ENCODE data around the gene TPX2.

Gene TPX2

DNA sequence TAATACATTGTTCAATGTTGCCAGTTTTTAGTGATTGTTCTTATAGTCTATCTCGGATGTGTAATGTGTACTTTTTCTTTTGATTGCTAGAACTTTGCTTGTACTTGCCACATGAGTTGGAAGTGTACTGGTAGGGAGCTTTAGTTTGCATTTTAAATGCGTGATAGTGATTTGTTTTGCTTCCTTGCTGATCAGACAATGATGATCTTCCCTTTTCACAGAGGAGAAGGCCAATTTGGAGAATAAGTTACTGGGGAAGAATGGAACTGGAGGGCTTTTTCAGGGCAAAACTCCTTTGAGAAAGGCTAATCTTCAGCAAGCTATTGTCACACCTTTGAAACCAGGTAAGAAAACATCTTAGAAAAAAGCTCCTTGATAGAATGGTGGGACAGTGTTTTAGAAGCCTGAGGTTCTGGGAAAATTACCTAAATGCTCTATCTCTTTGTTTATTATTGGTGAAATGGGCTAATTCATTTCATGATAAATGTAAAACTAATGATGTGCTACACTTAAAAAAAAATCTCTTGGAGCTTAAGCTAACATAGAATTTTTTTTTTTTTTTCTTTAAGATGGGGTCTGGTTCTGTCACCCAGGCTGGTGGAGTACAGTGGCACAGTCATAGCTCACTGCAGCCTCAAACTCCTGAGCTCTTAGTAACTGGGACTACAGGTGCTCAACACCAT is 20.9 kb downstream of the TPX2 start:
- H3K4me3 ChIP-seq (ENCODE audit: low read depth, low read length) = no peak overlapping the region

DNA sequence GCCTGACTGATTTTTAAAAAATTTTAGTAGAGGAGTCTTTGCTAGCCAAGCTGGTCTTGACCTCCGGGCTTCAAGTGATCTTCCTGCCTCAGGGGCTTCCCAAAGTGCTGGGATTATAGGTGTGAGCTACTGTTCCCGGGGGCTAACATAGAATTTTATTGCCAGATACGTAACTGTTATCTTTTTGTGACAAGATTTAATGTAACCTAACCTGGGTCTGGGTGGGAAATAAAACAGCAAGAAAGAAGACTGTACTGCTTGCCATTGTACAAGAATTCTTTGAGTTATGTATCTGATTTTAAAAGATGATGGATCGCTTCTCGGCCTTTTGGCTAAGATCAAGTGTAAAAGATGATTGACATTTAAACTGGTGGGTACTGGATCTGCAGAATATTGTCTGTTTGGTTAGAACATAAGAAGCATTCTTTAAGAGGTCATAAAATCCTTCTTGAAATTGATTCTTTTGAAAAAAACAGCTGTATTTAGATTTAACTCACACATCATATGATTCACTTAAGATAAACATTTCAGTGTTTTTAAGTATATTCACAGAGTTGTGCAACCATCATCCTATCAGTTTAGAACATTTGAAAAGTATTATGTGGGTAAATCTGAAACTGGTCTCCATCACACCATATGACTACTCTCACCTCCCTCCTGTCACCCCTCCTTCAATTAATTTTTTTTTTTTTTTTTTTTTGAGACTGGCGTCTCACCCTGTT is 21.6 kb downstream of the TPX2 start:
- no peak overlapping the region for H3K4me3 ChIP-seq (ENCODE audit: low read depth, low read length)

DNA sequence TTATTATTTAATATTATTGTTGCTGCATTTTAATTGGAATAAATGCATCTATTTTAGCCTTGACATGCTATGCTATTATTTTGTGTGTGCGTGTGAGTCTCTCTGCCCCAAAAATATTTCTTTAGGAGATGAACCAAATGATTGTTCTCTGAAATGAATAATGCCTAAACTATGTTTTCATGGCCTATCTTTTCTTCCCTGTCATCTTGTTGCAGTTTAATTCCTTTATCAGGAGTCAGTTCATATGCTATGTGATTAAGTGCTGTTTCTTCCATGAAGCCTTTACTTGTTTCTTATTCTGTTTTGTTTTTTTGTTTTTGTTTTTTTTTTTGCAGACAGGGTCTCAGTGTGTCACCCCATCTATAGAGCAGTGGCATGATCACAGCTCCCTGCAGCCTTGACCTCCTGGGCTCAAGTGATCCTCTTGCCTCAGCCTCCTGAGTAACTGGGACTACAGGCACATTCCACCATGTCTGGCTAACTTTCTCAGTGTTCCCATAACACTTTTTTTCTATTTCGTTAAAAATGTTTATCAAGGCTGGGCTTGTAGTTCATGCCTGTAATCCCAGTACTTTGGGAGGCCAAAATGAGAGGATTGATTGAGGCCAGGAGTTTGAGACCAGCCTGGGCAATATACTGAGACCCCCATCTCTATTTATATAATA is 25.7 kb downstream of the TPX2 start:
- no peak overlapping the region for H3K4me3 ChIP-seq (ENCODE audit: low read depth, low read length)

DNA sequence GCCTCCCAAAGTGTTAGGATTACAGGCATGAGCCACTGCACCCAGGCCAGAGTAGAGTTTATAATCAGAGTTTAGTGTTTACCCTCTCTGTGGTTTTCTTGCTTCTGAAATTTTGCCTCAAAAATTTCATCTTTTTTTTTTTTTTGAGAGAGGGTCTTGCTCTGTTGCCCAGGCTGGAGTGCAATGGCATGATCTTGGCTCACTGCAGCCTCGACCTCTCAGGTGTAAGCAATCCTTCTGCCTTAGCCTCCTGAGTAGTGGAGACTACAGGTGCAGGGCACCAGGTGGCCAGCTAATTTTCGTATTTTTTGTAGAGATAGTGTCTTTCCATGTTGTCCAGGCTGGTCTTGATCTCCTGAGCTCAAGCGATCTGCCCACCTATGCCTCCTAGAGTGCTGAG is 28.7 kb downstream of the TPX2 start:
- no peak overlapping the region for H3K4me3 ChIP-seq (ENCODE audit: low read depth, low read length)

DNA sequence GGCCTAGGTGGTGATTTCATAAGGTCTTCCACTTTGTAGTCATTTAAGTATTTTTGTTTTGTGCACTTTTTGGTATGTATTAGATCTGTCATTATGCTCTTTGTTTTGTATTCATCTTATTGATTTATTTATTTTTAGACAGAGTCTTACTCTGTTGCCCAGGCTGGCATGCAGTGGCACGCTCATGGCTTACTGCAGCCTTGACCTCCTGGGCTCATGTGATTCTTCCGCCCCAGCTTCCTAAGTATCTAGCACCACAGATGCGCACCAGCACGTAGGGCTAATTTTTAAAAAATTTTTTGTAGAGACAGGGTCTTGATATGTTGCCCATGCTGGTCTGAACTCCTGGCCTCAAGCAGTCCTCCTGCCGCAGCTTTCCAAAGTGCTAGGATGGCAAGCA is 30.6 kb downstream of the TPX2 start:
- H3K4me3 ChIP-seq (ENCODE audit: low read depth, low read length) = no peak overlapping the region

DNA sequence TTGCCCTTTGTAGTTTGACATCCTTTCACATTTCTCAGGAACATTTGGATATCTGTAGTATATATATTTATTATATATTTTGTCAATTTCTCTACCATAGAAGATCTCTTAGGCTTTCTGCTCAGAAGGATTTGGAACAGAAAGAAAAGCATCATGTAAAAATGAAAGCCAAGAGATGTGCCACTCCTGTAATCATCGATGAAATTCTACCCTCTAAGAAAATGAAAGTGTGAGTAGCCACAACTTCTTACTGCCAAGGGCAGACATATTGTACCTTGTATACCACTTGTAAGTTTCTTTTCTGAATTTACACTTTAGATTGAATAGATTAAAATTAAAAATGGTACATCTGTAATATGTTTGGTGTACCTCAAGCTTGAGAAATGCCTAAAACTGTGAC is 31.2 kb downstream of the TPX2 start:
- no peak overlapping the region for H3K4me3 ChIP-seq (ENCODE audit: low read depth, low read length)

DNA sequence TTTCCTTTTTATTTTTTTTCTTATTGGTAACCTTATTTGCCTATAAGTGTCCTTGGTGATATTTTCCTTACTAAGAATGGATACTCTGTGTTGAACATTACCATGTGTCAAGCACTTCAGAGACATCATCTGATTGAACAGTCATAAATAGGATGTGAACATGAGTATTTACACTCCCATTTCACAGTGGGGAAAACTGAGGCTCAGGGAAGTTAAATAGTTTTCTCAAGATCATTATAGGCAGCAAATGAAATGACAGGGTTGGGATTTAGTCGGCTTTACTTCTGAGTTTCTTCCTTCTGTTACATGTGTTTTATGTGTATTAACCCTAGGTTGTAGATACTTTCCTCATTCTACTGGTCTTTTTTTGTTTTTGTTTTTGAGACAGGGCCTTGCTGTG is 35.3 kb downstream of the TPX2 start:
- no peak overlapping the region for H3K4me3 ChIP-seq (ENCODE audit: low read depth, low read length)

DNA sequence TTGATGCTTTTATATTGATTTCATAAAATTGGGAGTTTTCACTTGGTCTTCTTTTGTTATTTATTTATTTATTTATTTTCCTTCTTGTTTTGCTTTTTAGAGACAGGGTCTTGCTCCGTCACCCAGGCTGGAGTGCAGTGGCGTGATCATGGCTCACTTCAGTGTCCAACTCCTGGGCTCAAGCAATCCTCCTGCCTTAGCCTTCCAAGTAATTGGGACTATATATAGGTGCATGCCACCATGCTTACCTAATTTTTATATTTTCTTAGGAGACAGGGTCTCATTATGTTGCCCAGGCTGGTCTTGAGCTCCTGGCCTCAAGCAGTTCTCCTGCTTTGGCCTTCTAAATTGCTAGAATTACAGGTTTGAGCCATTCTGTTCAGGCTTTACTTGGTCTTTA is 41.7 kb downstream of the TPX2 start:
- no peak overlapping the region for H3K4me3 ChIP-seq (ENCODE audit: low read depth, low read length)

DNA sequence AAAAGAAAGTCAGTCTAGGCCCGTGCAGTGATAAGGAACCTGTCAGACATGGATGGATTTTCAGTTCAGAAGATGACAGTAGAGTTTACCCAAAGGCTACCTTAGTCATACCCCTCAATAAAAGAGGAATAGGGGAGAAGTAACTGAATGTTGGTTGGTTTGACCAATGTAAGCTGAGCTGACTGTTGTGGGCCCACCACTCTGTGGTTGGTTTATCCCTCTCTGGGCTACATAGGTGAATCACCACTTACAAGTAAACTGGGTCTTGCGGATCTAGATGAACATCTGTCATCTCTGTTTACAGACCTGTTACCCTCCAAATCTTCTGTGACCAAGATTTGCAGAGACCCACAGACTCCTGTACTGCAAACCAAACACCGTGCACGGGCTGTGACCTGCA is 42.9 kb downstream of the TPX2 start:
- no peak overlapping the region for H3K4me3 ChIP-seq (ENCODE audit: low read depth, low read length)

DNA sequence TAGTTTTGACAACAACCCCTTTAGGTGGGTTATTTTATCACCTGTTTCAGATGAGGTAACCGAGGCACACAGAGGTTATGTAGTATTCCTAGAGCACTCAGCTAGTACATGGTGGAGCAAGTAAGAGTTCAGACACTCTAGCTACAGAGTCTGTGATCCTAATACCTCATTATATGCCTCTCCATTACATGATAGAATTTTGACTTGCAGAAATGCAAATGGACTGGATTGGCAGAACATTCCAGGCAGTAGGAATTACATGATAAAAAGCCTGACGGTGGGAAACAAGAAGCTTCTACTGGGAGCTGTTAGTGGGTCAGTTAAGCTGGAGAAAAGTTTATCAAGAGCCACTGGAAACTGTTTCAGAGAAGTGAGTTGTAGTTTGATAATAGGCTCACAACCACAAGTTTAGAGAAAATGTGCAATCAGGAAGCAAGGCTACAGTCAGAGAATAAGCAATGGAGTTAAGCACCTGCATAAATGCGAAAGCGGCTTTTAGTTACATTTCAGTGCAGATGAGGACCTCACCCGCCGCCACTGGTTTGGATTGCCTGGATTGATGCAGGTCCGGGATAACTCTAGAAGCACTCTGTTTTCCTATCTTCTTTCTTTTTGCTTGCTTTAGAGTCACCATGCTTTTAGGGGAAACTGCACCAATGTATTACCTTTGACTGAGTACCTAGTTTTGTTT is 45.4 kb downstream of the TPX2 start:
- no peak overlapping the region for H3K4me3 ChIP-seq (ENCODE audit: low read depth, low read length)

DNA sequence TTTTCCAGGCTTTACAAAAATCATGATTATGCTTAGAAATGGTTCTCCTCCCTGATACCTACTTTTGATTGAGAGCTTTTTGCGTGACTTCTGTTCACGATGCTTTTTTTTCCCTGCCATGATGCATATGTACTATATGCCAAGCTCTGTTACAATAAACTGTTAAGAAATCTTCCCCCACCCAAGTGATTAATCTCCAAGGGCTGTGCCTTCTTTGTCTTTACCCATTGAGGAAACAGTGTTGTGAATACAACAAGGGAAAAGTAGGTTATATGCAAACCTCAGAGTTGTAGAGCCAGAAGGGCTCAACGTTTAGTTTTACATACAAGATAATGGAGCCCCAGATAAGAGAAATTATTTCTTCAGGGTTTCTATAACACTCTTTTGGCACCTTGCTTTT is 46.0 kb downstream of the TPX2 start:
- no peak overlapping the region for H3K4me3 ChIP-seq (ENCODE audit: low read depth, low read length)

DNA sequence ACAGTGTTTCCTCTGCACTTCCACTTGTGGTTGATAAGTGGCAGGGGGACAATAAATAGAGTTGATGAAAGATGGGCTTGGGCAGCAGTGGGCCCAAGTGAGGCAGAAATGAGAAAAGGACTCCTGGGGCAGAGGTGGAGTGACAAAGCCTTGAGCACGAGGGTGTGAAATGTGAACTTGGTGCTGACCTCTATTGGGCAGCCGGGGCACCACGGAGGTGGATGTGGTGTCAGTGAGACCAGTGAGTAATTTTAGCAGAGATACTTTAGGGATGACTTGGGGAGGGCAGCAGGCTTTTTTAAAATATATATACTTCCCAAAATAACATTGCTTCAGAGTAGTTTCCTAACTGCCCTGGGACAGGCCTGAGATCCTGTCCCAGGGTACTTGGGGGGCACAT is 49.5 kb downstream of the TPX2 start:
- no peak overlapping the region for H3K4me3 ChIP-seq (ENCODE audit: low read depth, low read length)

DNA sequence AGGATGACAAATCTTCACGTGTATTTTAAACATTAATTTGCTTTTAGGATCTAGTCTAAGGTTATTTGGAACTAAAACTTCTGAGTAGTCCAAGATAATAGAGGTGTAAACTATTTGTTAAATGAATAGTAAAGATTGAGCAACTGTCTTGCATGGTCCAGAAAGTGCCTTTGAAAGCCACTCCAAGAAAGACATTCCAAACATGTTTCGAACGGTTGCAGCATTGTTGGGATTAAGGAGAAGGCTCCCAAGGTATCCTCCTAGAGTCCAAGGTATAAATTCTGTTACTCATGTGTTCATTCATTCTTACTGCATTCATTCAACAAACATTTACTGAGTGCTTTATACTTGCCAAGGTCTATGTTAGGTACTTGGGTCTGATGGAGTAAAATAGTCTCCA is 51.3 kb downstream of the TPX2 start:
- H3K4me3 ChIP-seq (ENCODE audit: low read depth, low read length) = no peak overlapping the region

DNA sequence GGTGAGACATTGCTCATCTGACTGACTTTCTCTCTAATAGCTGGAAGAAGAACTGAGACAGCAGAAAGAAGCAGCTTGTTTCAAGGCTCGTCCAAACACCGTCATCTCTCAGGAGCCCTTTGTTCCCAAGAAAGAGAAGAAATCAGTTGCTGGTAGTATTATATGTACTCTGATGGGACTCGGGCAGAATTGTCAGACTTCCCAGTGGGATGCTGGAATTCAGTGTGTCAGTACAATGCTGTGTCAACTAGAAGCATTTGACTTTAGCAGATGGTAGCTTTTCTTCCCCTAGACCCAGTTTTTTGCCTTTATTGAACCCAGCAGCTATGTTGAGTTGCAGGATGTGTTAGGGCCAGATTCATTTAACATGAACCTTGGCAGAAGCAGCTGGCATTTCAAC is 58.3 kb downstream of the TPX2 start:
- no peak overlapping the region for H3K4me3 ChIP-seq (ENCODE audit: low read depth, low read length)

DNA sequence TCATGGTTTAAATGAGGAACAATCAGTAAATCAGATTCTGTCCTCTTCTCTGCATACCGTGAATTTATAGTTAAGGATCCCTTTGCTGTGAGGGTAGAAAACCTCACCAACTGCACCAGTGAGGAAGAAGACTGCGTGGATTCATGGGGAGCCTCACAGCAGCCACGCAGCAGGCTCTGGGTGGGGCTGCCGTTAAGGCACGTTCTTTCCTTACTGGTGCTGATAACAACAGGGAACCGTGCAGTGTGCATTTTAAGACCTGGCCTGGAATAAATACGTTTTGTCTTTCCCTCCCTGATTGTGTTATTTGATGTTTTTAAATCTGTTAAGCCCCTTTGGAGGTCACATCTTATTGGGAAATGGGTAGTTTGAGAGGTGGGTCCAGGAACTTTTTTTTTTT is 62.4 kb downstream of the TPX2 start:
- H3K4me3 ChIP-seq (ENCODE audit: low read depth, low read length) = no peak overlapping the region

DNA sequence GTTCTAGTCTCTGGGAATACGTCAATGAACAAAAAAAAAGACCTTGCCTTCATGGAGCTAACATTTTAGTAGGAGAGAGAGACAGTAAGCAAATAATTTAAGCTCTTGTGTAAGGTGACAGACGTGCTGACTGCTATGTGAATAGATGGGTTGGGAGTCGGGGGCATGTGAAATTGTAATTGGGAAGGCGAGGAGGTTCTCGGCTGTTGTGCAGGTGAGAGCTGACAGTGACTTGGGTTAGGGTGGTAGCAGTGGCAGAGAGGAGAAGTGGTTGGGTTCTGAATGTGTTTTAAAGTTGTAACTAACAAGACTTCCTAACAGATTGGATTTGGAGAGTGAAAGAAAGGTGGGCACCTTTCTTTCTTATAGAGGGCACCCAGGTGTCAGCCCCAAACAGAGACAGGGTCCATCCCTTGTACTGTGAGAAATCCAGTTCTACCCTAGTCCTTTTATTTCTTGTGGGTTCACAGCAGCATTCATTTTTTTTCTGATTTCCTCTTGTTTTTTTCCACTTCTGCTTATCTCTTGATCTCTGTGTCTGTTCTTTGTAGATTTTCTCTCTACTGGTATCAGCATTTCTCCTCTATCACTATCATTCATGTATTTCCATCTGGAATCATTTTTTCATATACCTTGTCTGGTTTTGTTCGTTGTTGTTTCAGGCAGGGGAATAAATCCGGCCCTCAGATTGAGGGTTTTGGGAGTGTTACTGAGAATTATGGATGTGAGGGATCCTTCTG is 64.6 kb downstream of the TPX2 start:
- H3K4me3 ChIP-seq (ENCODE audit: low read depth, low read length) = no peak overlapping the region

DNA sequence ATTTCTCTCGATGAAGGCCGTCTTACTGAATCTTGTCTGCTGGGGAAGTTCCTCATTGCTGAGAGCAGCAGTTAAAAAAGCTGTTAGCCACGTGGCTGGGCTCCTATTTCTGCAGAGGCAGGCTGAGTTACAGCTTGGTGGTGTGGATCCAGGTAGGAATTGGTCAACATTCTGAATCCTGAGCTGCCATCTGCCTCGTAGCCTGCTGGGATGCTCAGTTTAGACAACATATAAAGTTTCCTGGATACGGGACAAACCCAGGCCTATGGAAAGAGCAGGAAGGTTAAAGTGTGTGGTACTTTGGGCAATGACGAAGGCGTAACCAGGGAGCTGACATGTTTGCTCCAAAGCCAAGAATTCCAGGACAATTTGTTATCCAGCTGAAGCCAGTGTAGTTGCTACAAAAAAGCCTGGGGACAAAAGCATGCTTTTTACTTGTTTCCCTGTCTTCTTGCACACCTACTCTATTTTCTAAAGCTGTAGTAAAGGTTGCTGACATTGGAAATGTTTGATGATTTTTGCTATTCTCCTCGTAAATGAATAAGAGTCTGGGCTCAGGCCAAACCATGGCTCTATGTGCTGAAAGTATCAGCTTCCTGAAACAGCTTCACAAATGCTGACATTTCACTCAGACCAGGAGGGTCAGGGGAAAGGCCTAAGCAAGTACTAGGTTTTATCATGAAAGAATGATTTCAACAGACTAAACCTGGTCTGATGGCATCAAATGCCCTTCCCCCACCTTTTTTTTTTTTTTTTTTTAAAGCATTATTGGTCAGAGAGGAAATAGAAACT is 67.7 kb downstream of the TPX2 start:
- no peak overlapping the region for H3K4me3 ChIP-seq (ENCODE audit: low read depth, low read length)

DNA sequence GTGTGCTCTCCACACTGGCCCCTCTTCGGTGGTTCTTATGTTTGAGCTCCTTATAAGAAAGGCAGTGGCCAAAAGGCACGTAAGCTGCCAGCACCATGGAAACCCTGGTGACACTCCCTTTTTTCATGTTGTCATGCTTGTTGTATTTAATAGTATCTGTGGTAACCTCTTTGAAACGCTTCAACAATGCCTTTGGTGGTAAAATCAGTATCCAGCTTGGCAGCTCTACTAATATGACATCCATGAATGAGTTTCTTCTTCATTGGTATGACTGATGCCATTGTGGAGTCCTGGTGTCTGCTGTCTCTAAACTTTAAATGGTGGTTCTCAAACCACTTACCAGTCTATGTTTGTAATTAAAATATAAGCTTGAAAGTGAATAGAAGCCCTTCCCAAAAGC is 69.4 kb downstream of the TPX2 start:
- H3K4me3 ChIP-seq (ENCODE audit: low read depth, low read length) = no peak overlapping the region

DNA sequence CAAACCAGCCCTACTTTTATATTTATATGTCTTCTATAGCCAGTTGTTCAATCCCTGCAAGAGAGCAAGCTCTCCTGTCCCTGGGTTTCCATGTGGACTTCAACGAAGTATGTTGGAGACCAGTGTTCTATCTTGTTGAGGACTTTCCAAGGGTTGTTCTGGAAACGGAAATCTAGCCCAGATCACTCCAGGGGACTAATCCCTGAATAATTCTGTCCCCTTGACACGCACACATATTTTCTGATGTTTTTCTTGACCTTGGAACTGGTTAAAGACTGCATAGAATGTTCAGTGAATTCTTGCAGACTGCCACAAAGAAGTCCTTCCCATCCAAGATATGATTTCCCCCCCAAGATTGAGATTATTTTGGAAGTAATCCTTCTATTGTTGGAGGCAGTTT is 70.6 kb downstream of the TPX2 start:
- no peak overlapping the region for H3K4me3 ChIP-seq (ENCODE audit: low read depth, low read length)

DNA sequence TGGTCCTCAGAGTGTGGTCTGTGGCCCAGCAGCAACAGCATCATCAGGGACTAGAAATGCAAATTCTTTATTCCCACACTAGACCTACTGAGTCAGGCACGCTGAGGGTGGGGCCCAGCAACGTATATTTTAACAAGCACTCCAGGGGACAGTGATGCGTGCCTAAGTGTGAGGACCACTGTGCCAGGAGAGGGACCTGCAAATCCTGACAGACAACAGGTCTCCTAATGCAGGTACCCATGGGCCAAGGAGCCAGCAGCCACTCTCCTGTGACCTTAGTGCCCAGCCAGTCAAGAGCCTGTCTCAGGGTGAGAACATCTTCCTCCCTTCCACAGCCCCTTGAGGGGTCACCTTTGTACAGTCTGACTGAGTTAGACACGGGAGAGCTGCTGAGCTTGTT is 72.1 kb downstream of the TPX2 start:
- H3K4me3 ChIP-seq (ENCODE audit: low read depth, low read length) = no peak overlapping the region

All from iPS-11a (cell line).